H1 (cell line): ENCODE measurements around the gene VWF. TPM values are rescaled to one million over a fixed set of nuclear protein-coding genes. Genes with fewer than 3 reads are reported as not detected.
"Not testable (repeated sequence)": the region's sequence is repeated elsewhere in the genome, so short reads cannot be mapped to it uniquely, and the experiment has no call there.

Experiments
- CTCF ChIA-PET: fragments of 300-600 bp; sonication (Branson Sonifier 250); formaldehyde crosslinking; loops from one replicate; lab custom pipeline; 2021; ENCODE audit not compliant: partially characterized antibody; lab: Charles Lee
- POLR2A ChIA-PET: fragments of 300-600 bp; sonication (Branson Sonifier 250); formaldehyde crosslinking; loops from one replicate; lab custom pipeline; 2021; ENCODE audit warnings: inconsistent platforms; ENCODE audit not compliant: partially characterized antibody; lab: Charles Lee
- DNase-seq, 2 experiments: peaks; one replicate each; pipeline versions ENCODE4 v3.0.0 to v3.0.0-alpha.2; 2010 to 2022; ENCODE audit warnings: low spot score in 2 of 2, low read depth in 1 of 2, mixed read lengths in 1 of 2
- FAIRE-seq: peaks from 2 replicates; lab custom pipeline; 2011; peaks lifted over from hg19 to GRCh38; lab: Jason Lieb, UNC
- H2AFZ ChIP-seq: 2 replicates; pipeline ENCODE4 v1.8.1; 2012; ENCODE audit warnings: low read length, inconsistent platforms
- H2AK5ac ChIP-seq: 2 replicates; pipeline ENCODE4 v1.6.1; 2013; ENCODE audit warnings: low read depth, low read length
- H2BK120ac ChIP-seq: replicated peaks from 2 replicates; pipeline ENCODE3; 2013; ENCODE audit warnings: low read depth, low read length, inconsistent platforms
- H2BK12ac ChIP-seq: 2 replicates; pipeline ENCODE4 v1.6.1; 2013; ENCODE audit warnings: low read depth, low read length
- H2BK15ac ChIP-seq: 2 replicates; pipeline ENCODE4 v1.6.1; 2013; ENCODE audit warnings: low read length
- H2BK20ac ChIP-seq: 2 replicates; pipeline ENCODE4 v1.6.1; 2013; ENCODE audit warnings: low read length
- H2BK5ac ChIP-seq: 2 replicates; pipeline ENCODE4 v1.6.1; 2013; ENCODE audit warnings: low read depth, low read length
- H3K14ac ChIP-seq: 2 replicates; pipeline ENCODE4 v1.6.1; 2013; ENCODE audit warnings: inconsistent platforms; ENCODE audit not compliant: insufficient read length
- H3K18ac ChIP-seq: 2 replicates; pipeline ENCODE4 v1.6.1; 2013; ENCODE audit warnings: low read length; ENCODE audit errors: extremely low read depth
- H3K23ac ChIP-seq: 2 replicates; pipeline ENCODE4 v1.6.1; 2013; ENCODE audit warnings: inconsistent platforms; ENCODE audit not compliant: insufficient read length
- H3K23me2 ChIP-seq: 2 replicates; pipeline ENCODE4 v1.6.1; 2013; ENCODE audit warnings: low read depth, low read length
- H3K27ac ChIP-seq: 2 replicates; pipeline ENCODE4 v1.6.1; 2011; ENCODE audit warnings: low read depth, low read length, inconsistent platforms
- H3K27me3 ChIP-seq, 4 experiments: replicated peaks in 1 of 4; 1 replicate in 1 of 4; 2 replicates in 3 of 4; pipeline versions ENCODE4 v1.6.1 to v1.8.1; 2011 to 2013; ENCODE audit warnings: low read length in 3 of 4, mild to moderate bottlenecking in 3 of 4, inconsistent platforms in 2 of 4, mixed read lengths in 2 of 4, moderate library complexity in 1 of 4; ENCODE audit not compliant: control insufficient read depth in 3 of 4, insufficient read depth in 3 of 4; ENCODE audit errors: extremely low read depth in 1 of 4
- H3K36me3 ChIP-seq, 4 experiments: 2 replicates each; pipeline versions ENCODE4 v1.6.1 to v1.8.1; 2011 to 2013; ENCODE audit warnings: mild to moderate bottlenecking in 4 of 4, low read length in 3 of 4, moderate library complexity in 2 of 4, control low read depth in 1 of 4, inconsistent platforms in 1 of 4; ENCODE audit not compliant: insufficient read depth in 4 of 4, control insufficient read depth in 2 of 4
- H3K4ac ChIP-seq: replicated peaks from 2 replicates; pipeline ENCODE3; 2013; ENCODE audit warnings: low read length, low read depth, mixed read lengths, inconsistent platforms; ENCODE audit not compliant: insufficient read length
- H3K4me1 ChIP-seq, 4 experiments: replicated peaks in 1 of 4; 1 replicate in 1 of 4; 2 replicates in 3 of 4; pipeline versions ENCODE4 v1.6.1 to v1.8.1; 2011 to 2013; ENCODE audit warnings: low read length in 3 of 4, inconsistent platforms in 2 of 4, mixed read lengths in 1 of 4; ENCODE audit not compliant: insufficient read depth in 4 of 4, control insufficient read depth in 3 of 4
- H3K4me2 ChIP-seq, 2 experiments: 2 replicates each; pipeline versions ENCODE4 v1.6.1 to v1.8.1; 2011 to 2013; ENCODE audit warnings: low read depth in 2 of 2, low read length in 2 of 2, control low read depth in 1 of 2, inconsistent platforms in 1 of 2, mild to moderate bottlenecking in 1 of 2; ENCODE audit not compliant: insufficient read depth in 1 of 2
- H3K4me3 ChIP-seq, 4 experiments: fragments of 200-600, 300-600 bp in 1 of 4; sonication (generic), shearing (Covaris generic), sonication (Bioruptor Twin) in 1 of 4; 2 replicates each; pipeline versions ENCODE4 v1.5.1 to v1.8.1; 2011 to 2016; ENCODE audit warnings: low read length in 4 of 4, low read depth in 3 of 4, control low read depth in 2 of 4, inconsistent platforms in 2 of 4, mild to moderate bottlenecking in 2 of 4, mixed read lengths in 1 of 4, moderate library complexity in 1 of 4; ENCODE audit not compliant: insufficient read depth in 2 of 4; ENCODE audit errors: extremely low read depth in 1 of 4
- H3K56ac ChIP-seq: replicated peaks from 2 replicates; pipeline ENCODE3; 2013; ENCODE audit warnings: low read depth, mild to moderate bottlenecking, mixed read lengths, low read length, inconsistent platforms; ENCODE audit not compliant: insufficient read length
- H3K79me1 ChIP-seq: 2 replicates; pipeline ENCODE4 v1.6.1; 2013; ENCODE audit warnings: low read depth, low read length, control low read depth
- H3K79me2 ChIP-seq, 2 experiments: 2 replicates each; pipeline versions ENCODE4 v1.6.1 to v1.8.1; 2012 to 2013; ENCODE audit warnings: low read length in 2 of 2, mild to moderate bottlenecking in 2 of 2, inconsistent platforms in 1 of 2; ENCODE audit not compliant: insufficient read depth in 2 of 2, control insufficient read depth in 1 of 2
- H3K9ac ChIP-seq, 4 experiments: replicated peaks in 1 of 4; 1 replicate in 1 of 4; 2 replicates in 3 of 4; pipeline versions ENCODE4 v1.6.1 to v1.8.1; 2011 to 2013; ENCODE audit warnings: low read depth in 3 of 4, low read length in 3 of 4, control low read depth in 2 of 4, mild to moderate bottlenecking in 2 of 4, moderate library complexity in 2 of 4, inconsistent platforms in 1 of 4; ENCODE audit errors: extremely low read depth in 1 of 4
- H3K9me3 ChIP-seq, 2 experiments: 2 replicates each; pipeline versions ENCODE4 v1.6.1 to v1.8.1; 2012 to 2013; ENCODE audit warnings: mild to moderate bottlenecking in 2 of 2, moderate library complexity in 2 of 2, control low read depth in 1 of 2, inconsistent platforms in 1 of 2, low read depth in 1 of 2, low read length in 1 of 2, mixed read lengths in 1 of 2; ENCODE audit not compliant: insufficient read depth in 2 of 2
- H4K20me1 ChIP-seq, 2 experiments: replicated peaks in 1 of 2; 2 replicates each; pipeline versions ENCODE3 to v1.8.1; 2011 to 2013; ENCODE audit warnings: inconsistent platforms in 2 of 2, low read length in 2 of 2, mild to moderate bottlenecking in 1 of 2; ENCODE audit not compliant: insufficient read depth in 2 of 2, control insufficient read depth in 1 of 2
- H4K5ac ChIP-seq: 2 replicates; pipeline ENCODE4 v1.6.1; 2013; ENCODE audit warnings: low read length, low read depth, mixed read lengths, inconsistent platforms; ENCODE audit not compliant: insufficient read length
- H4K8ac ChIP-seq: 2 replicates; pipeline ENCODE4 v1.8.0; 2013; ENCODE audit warnings: mild to moderate bottlenecking, moderate library complexity, low read length, inconsistent platforms; ENCODE audit not compliant: insufficient read depth; ENCODE audit errors: extremely low read depth
- H4K91ac ChIP-seq: replicated peaks from 2 replicates; pipeline ENCODE3; 2013; ENCODE audit warnings: low read length, mixed read lengths, inconsistent platforms; ENCODE audit not compliant: insufficient read length
- WGBS, 2 experiments: shearing (Covaris generic) in 1 of 2; methylation state at CpG; one replicate each; pipeline versions ENCODE4 v1.1.6 to v1.1.7; 2013 to 2015; ENCODE audit warnings: low lambda C conversion rate in 2 of 2, mixed read lengths in 2 of 2, inconsistent platforms in 1 of 2, low coverage in 1 of 2, missing lambda C conversion rate in 1 of 2; ENCODE audit not compliant: insufficient replicate concordance in 2 of 2, insufficient coverage in 1 of 2, insufficient read length in 1 of 2; ENCODE audit errors: extremely low coverage in 1 of 2, missing lambda C conversion rate in 1 of 2; 5-methylcytosine and 5-hydroxymethylcytosine counted together
- polyA plus RNA-seq, 7 experiments: library from polyadenylated mRNA; depleted of rRNA in 3 of 7; stranded (reverse) in 5 of 7; unstranded in 2 of 7; fragments of >200 nt in 5 of 7; fragments of 200-250 nt in 2 of 7; gene quantifications; 1 replicate in 5 of 7; 2 replicates in 1 of 7; 4 replicates in 1 of 7; pipeline versions ENCODE4 v1.2.1 to v1.2.3, GENCODE V29; 2011 to 2013; ENCODE audit warnings: missing spikeins in 2 of 7, mixed read lengths in 2 of 7
- total RNA-seq: library from RNA; stranded (reverse); fragmentation: NEBNext Ultra II Directional; extraction: Animal tissue kit (Norgen Biotek cat#: 25700); gene quantifications from 2 replicates; pipeline ENCODE4 v1.2.1, GENCODE V29; 2021

The VWF gene
- total and polyA plus RNA-seq, 2 of the 8 experiments (the other 6 are each of a cell fraction or from before 2014, with no cell fraction given) = 0.39 to 0.60 TPM

DNA sequence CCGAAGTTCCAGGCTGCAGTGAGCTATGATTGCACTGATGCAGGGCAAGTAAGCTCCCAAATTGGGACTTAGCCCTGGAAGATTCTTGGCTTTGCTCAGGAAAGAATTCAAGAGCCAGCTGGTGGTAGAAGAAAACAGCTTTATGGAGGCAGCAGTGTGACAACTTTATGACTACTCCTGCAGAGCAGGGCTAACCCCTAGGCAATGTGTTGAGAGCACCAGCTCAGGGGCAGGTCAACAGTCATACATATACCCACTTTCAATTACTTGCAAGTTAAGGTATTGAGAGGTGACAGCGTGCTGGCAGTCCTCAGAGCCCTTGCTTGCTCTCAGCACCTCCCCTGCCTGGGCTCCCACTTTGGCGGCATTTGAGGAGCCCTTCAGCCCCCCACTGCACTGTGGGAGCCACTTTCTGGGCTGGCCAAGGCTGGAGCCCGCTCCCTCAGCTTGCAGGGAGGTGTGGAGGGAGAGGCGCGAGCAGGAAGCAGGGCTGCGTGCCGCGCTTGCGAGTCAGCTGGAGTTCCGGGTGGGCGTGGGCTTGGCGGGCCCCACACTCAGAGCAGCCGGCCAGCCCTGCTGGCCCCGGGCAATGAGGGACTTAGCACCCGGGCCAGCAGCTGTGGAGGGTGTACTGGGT lies 17.4 kb upstream of the VWF start:
- CTCF ChIA-PET = interaction anchor here (0.5 to 3.1 kb wide), 13 partner anchors 9 to 143 kb away, joined by 3 to 11 read pairs (median 3); no protein-coding TSS in a partner anchor

More for the DNA sequence above, 17.4 kb upstream of the VWF start:
- not testable (repeated sequence) for H3K9me3 ChIP-seq, H3K4me2 ChIP-seq, H3K36me3 ChIP-seq, H3K27ac ChIP-seq, H3K23me2 ChIP-seq, H2AFZ ChIP-seq, H2BK20ac ChIP-seq, H2BK120ac ChIP-seq, H2AK5ac ChIP-seq, H3K79me1 ChIP-seq, H3K4me3 ChIP-seq, H2BK12ac ChIP-seq, FAIRE-seq, H3K27me3 ChIP-seq, H3K79me2 ChIP-seq, H3K23ac ChIP-seq, H3K4me1 ChIP-seq, H2BK5ac ChIP-seq, H4K91ac ChIP-seq, H4K5ac ChIP-seq, H3K18ac ChIP-seq, H3K9ac ChIP-seq, H4K8ac ChIP-seq, H4K20me1 ChIP-seq, H3K56ac ChIP-seq, H2BK15ac ChIP-seq, DNase-seq, H3K4ac ChIP-seq, H3K14ac ChIP-seq
- POLR2A ChIA-PET = interaction anchor here (1.2 to 1.3 kb wide), 2 partner anchors 11 to 13 kb away, joined by 3 read pairs; no protein-coding TSS in a partner anchor
- 90% methylated on average over 14 of the region's 16 CpGs; no CpG with 5 or more reads in 1 of the 2 experiments for WGBS, 2 experiments
